ENCODE measurements around the gene MYCN. TPM values are rescaled to one million over a fixed set of nuclear protein-coding genes. Genes with fewer than 3 reads are reported as not detected.
A peak's percentile ranks its signal among the peaks of the same experiment; 100 is the strongest.
"Not testable (repeated sequence)": the region's sequence is repeated elsewhere in the genome, so short reads cannot be mapped to it uniquely, and the experiment has no call there.

The MYCN gene
- polyA plus RNA-seq, 12 donors, result 6.0 to 11.9 (median 7.5) TPM; not detected in 1

- DNase-seq, result peak; percentile 2
These were observed 2.5 kb downstream of the MYCN start for GRCh38 chr2:15942711-15943345.

- peak; percentile 76 for DNase-seq
These were observed 3.3 kb downstream of the MYCN start for GRCh38 chr2:15943378-15944280.

- DNase-seq, result no peak
These were observed 4.1 kb downstream of the MYCN start for GRCh38 chr2:15944325-15945017.

GRCh38 chr2:15945909-15946705 is 5.8 kb downstream of the MYCN start:
- no peak for DNase-seq

GRCh38 chr2:15946983-15947382 is 6.6 kb downstream of the MYCN start:
- no peak for DNase-seq

- no peak for DNase-seq
These were observed 7.1 kb downstream of the MYCN start for GRCh38 chr2:15947431-15947830.

GRCh38 chr2:15948704-15948957 is 8.3 kb downstream of the MYCN start:
- no peak for DNase-seq

GRCh38 chr2:15949126-15949525 is 8.8 kb downstream of the MYCN start:
- DNase-seq, result no peak

GRCh38 chr2:15949551-15949950 is 9.2 kb downstream of the MYCN start:
- no peak for DNase-seq

- no peak for DNase-seq
These were observed 10.0 kb downstream of the MYCN start for GRCh38 chr2:15950088-15950952.

- DNase-seq, result not testable (repeated sequence)
These were observed 11.6 kb downstream of the MYCN start for GRCh38 chr2:15951936-15952335.

- no peak for DNase-seq
These were observed 12.2 kb downstream of the MYCN start for GRCh38 chr2:15952451-15953146.

GRCh38 chr2:15953147-15953630 is 12.8 kb downstream of the MYCN start:
- DNase-seq, result no peak

GRCh38 chr2:15953891-15954680 is 13.7 kb downstream of the MYCN start:
- DNase-seq, result no peak

GRCh38 chr2:15954761-15955160 is 14.4 kb downstream of the MYCN start:
- no peak for DNase-seq

GRCh38 chr2:15955232-15955988 is 15.1 kb downstream of the MYCN start:
- no peak for DNase-seq

GRCh38 chr2:15956230-15956629 is 15.9 kb downstream of the MYCN start:
- DNase-seq, result no peak
